Stimulated activated CD8-positive, alpha-beta memory T cell treated with anti-CD3 and anti-CD28 coated beads, Interleukin-4, amount 100 ng/mL, for 1 hour (primary cell): ENCODE measurements around the gene MACROD2.

Source experiments
- DNase-seq, 2 donors: peaks; one replicate each; pipeline ENCODE4 v3.0.0-alpha.2; 2020; ENCODE audit warnings: low read depth in 2 of 2, low spot score in 1 of 2

The MACROD2 gene

GRCh38 chr20:14062171-14062570 lies 66.9 kb downstream of the MACROD2 start:
- DNase-seq = no peak

GRCh38 chr20:14062786-14063185 lies 67.5 kb downstream of the MACROD2 start:
- DNase-seq = no peak

- no peak for DNase-seq
Measured at GRCh38 chr20:14064333-14064732, 69.0 kb downstream of the MACROD2 start.

GRCh38 chr20:14064921-14065320 lies 69.6 kb downstream of the MACROD2 start:
- DNase-seq = no peak

GRCh38 chr20:14065774-14066173 lies 70.5 kb downstream of the MACROD2 start:
- DNase-seq = no peak

GRCh38 chr20:14067603-14068002 lies 72.3 kb downstream of the MACROD2 start:
- no peak for DNase-seq

GRCh38 chr20:14069796-14070195 lies 74.5 kb downstream of the MACROD2 start:
- no peak for DNase-seq

GRCh38 chr20:14093652-14094051 lies 98.3 kb downstream of the MACROD2 start:
- no peak for DNase-seq

- DNase-seq = no peak
Measured at GRCh38 chr20:14098261-14098660, 102.9 kb downstream of the MACROD2 start.

- no peak for DNase-seq
Measured at GRCh38 chr20:14113416-14113815, 118.1 kb downstream of the MACROD2 start.

GRCh38 chr20:14114065-14114704 lies 118.9 kb downstream of the MACROD2 start:
- DNase-seq = no peak

GRCh38 chr20:14116037-14116436 lies 120.7 kb downstream of the MACROD2 start:
- no peak for DNase-seq

GRCh38 chr20:14117768-14118167 lies 122.5 kb downstream of the MACROD2 start:
- no peak for DNase-seq

- DNase-seq = no peak
Measured at GRCh38 chr20:14126856-14127255, 131.5 kb downstream of the MACROD2 start.

GRCh38 chr20:14127514-14128223 lies 132.4 kb downstream of the MACROD2 start:
- DNase-seq = no peak

- DNase-seq = no peak
Measured at GRCh38 chr20:14134004-14134403, 138.7 kb downstream of the MACROD2 start.

- no peak for DNase-seq
Measured at GRCh38 chr20:14142171-14142570, 146.9 kb downstream of the MACROD2 start.

- DNase-seq = no peak
Measured at GRCh38 chr20:14142964-14143627, 147.8 kb downstream of the MACROD2 start.

- no peak for DNase-seq
Measured at GRCh38 chr20:14148042-14148441, 152.7 kb downstream of the MACROD2 start.

GRCh38 chr20:14155361-14155760 lies 160.0 kb downstream of the MACROD2 start:
- no peak for DNase-seq

- DNase-seq = no peak
Measured at GRCh38 chr20:14178528-14178927, 183.2 kb downstream of the MACROD2 start.

GRCh38 chr20:14178952-14179351 lies 183.6 kb downstream of the MACROD2 start:
- DNase-seq = no peak
